AG04450 (cell line): ENCODE data around the gene PC. TPM values are rescaled to one million over a fixed set of nuclear protein-coding genes. Genes with fewer than 3 reads are reported as not detected.

ENCODE experiments used
- CTCF ChIA-PET: fragments of 300-600, 350-600 bp; formaldehyde crosslinking; extraction: SDS; loops from one replicate; lab custom pipeline; 2022; ENCODE audit warnings: antibody characterized with exemption, inconsistent platforms; lab: Charles Lee
- POLR2A ChIA-PET: fragments of 350-600 bp; formaldehyde crosslinking; extraction: SDS; loops from one replicate; lab custom pipeline; 2021; ENCODE audit warnings: antibody characterized with exemption, inconsistent platforms; lab: Yijun Ruan, JAX
- DNase-seq: peaks from one replicate; pipeline ENCODE4 v3.0.0-alpha.2; 2011; ENCODE audit warnings: low read depth, low spot score
- H3K27ac ChIP-seq: one replicate; pipeline ENCODE4 v1.5.1; 2012; ENCODE audit warnings: low read depth, low read length, control low read depth
- H3K27me3 ChIP-seq: one replicate; pipeline ENCODE4 v1.6.0; 2012; ENCODE audit warnings: low read length; ENCODE audit not compliant: control insufficient read depth, insufficient read depth
- H3K4me3 ChIP-seq: 2 replicates; pipeline ENCODE4 v1.5.1; 2011; ENCODE audit warnings: mild to moderate bottlenecking, low read depth, low read length, control low read depth
- H3K9me3 ChIP-seq: 2 replicates; pipeline ENCODE4 v1.5.1; 2012; ENCODE audit warnings: low read length; ENCODE audit not compliant: control insufficient read depth, insufficient read depth
- CTCF ChIP-seq: IDR thresholded peaks from 2 replicates; pipeline ENCODE4 v1.5.1; 2011; ENCODE audit warnings: low read depth, low read length, control low read depth, inconsistent platforms
- polyA plus RNA-seq: library from polyadenylated mRNA; depleted of rRNA; stranded (reverse); fragments of >200 nt; gene quantifications from 2 replicates; pipeline ENCODE4 v1.2.3, GENCODE V29; 2011

Gene PC
- polyA plus RNA-seq, 1 experiment: 12.1 TPM

- no peak for DNase-seq
- Histone ChIP-seq H3K27me3 (no peaks in the 10 kb centered on the region), H3K4me3 (no peak overlapping the region), H3K9me3 (no peaks in the 10 kb centered on the region), H3K27ac (no peak overlapping the region)
- POLR2A ChIA-PET: no interaction called here
- no peak for TF ChIP-seq CTCF
- CTCF ChIA-PET: interaction anchor here (0.6 kb wide), 1 partner anchor 30 kb away, joined by 3 read pairs; no protein-coding TSS in a partner anchor
Observed at GRCh38 chr11:66905631-66906030, 52.6 kb downstream of the PC start.

GRCh38 chr11:66904981-66905521, 53.1 kb downstream of the PC start:
- ChIA-PET POLR2A (no interaction called here), CTCF (interaction anchor here (0.6 kb wide), 1 partner anchor 30 kb away, joined by 3 read pairs; no protein-coding TSS in a partner anchor)
- no peak for TF ChIP-seq CTCF
- no peaks in the 10 kb centered on the region for H3K9me3 ChIP-seq
- H3K4me3 ChIP-seq: no peak overlapping the region
- no peaks in the 10 kb centered on the region for H3K27me3 ChIP-seq
- H3K27ac ChIP-seq: no peak overlapping the region
- DNase-seq: no peak

GRCh38 chr11:66904561-66904960, 53.6 kb downstream of the PC start:
- H3K4me3 ChIP-seq: no peak overlapping the region
- no peaks in the 10 kb centered on the region for H3K9me3 ChIP-seq
- no peak for TF ChIP-seq CTCF
- no peak overlapping the region for H3K27ac ChIP-seq
- no peak for DNase-seq
- CTCF ChIA-PET: no interaction called here
- POLR2A ChIA-PET: no interaction called here
- no peaks in the 10 kb centered on the region for H3K27me3 ChIP-seq

GRCh38 chr11:66904055-66904454, 54.1 kb downstream of the PC start:
- DNase-seq: no peak
- Histone ChIP-seq H3K9me3 (no peaks in the 10 kb centered on the region), H3K27me3 (no peaks in the 10 kb centered on the region)

More at GRCh38 chr11:66904055-66904454, 54.1 kb downstream of the PC start:
- CTCF ChIA-PET: no interaction called here
- POLR2A ChIA-PET: no interaction called here
- no peak overlapping the region for H3K4me3 ChIP-seq
- no peak for TF ChIP-seq CTCF
- no peak overlapping the region for H3K27ac ChIP-seq
